Measurements from ENCODE around the gene HUNK. TPM values are rescaled to one million over a fixed set of nuclear protein-coding genes. Genes with fewer than 3 reads are reported as not detected.

The HUNK gene
- total RNA-seq, 6 experiments from 2014 or later, result 0.12 to 0.64 (median 0.32) TPM

DNA sequence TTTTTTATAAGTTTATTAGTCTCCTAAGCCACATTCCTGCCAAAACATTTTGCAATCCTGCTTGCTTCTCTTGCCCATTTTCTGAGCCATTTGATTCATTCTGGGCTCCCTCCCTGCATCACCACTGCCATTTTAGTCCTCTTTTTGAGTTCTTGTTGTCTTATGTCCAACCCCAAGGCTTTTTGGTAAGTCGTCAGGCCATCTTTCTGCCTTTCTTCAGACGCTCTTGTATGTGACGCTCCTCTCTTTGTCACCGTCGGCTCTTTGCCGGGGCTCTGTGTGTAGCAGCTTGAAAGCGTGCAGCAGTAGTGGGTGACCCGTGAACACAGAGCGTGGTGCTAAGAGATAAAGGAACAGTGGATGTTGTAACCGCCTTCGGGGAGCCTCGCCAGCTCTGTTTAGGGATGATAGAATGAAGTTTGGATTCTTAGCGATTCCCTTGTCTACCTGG, 14.6 kb downstream of the HUNK start:
- DNase-seq (peak in 1 of 3 donors; percentile 34), ATAC-seq (peak; percentile 46 to 85 (median 74))
- TF ChIP-seq POLR2A (IDR thresholded peaks at IDR 0.05) (no peak), CTCF (IDR thresholded peaks at IDR 0.05) (no peak)
- Histone ChIP-seq H3K4me1 (no peaks in the 10 kb centered on the region), H3K36me3 (no peaks in the 10 kb centered on the region), H3K27ac (no peak overlapping the region), H3K4me3 (no peak overlapping the region), H3K27me3 (no peaks in the 10 kb centered on the region), H3K9me3 (no peaks in the 10 kb centered on the region)
- intact Hi-C loops (cut with DNase I), result no loop called here
- 31% methylated on average over 13 of the region's 13 CpGs for WGBS (ENCODE audit: insufficient coverage, low coverage, low lambda C conversion rate, missing lambda C conversion rate)

DNA sequence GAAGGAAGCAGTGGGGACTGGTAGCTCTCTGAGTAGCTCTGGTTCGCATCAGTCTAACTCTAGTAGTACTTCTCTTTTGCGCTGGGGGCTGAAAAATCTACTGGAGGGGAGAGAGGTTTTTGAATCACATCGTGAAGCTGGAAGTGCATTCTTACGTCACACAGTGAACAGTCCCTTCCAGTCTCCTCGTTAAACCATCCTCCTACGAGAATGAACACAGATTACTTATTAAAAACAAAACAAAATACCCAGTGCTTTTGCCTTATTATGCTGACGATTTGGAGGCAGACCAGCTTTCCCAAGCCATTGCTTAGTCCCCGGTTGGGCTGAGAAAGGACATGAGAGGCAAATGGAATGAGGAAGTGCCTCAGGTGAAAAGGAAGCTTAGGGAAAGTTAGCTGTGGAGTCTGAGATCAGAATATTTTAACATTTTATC, 16.1 kb downstream of the HUNK start:
- no peak overlapping the region for H3K4me3 ChIP-seq
- no peaks in the 10 kb centered on the region for H3K9me3 ChIP-seq
- H3K4me1 ChIP-seq, result no peaks in the 10 kb centered on the region
- no peak overlapping the region for H3K27ac ChIP-seq
- WGBS (ENCODE audit: insufficient coverage, low coverage, low lambda C conversion rate, missing lambda C conversion rate), result 25% methylated on average over 8 of the region's 8 CpGs
- no peaks in the 10 kb centered on the region for H3K36me3 ChIP-seq
- DNase-seq, result no peak
- H3K27me3 ChIP-seq, result no peaks in the 10 kb centered on the region
- no peak for TF ChIP-seq POLR2A (IDR thresholded peaks at IDR 0.05)
- no peak for TF ChIP-seq CTCF (IDR thresholded peaks at IDR 0.05)
- intact Hi-C loops (cut with DNase I), result no loop called here
- peak in 2 of 4 donors; percentile 16 to 54 for ATAC-seq

- no peak for TF ChIP-seq CTCF (IDR thresholded peaks at IDR 0.05)
- no peak for TF ChIP-seq POLR2A (IDR thresholded peaks at IDR 0.05)
- Histone ChIP-seq H3K4me3 (no peak overlapping the region), H3K9me3 (no peaks in the 10 kb centered on the region), H3K4me1 (no peaks in the 10 kb centered on the region), H3K27me3 (no peaks in the 10 kb centered on the region), H3K36me3 (no peaks in the 10 kb centered on the region), H3K27ac (no peak overlapping the region)
- no peak for ATAC-seq
- intact Hi-C loops (cut with DNase I), result no loop called here
- WGBS (ENCODE audit: insufficient coverage, low coverage, low lambda C conversion rate, missing lambda C conversion rate), result 83% methylated on average over 2 of the region's 2 CpGs
- no peak for DNase-seq
Measured at GRCh38 chr21:31889460-31889859, 16.6 kb downstream of the HUNK start.

- no peak for ATAC-seq
- H3K27ac ChIP-seq, result no peak overlapping the region
- TF ChIP-seq CTCF (IDR thresholded peaks at IDR 0.05) (no peak), POLR2A (IDR thresholded peaks at IDR 0.05) (no peak)
Measured at GRCh38 chr21:31892686-31893085, 19.9 kb downstream of the HUNK start.

More at GRCh38 chr21:31892686-31893085, 19.9 kb downstream of the HUNK start:
- no peak for DNase-seq
- WGBS (ENCODE audit: insufficient coverage, low coverage, low lambda C conversion rate, missing lambda C conversion rate), result 72% methylated on average over 9 of the region's 9 CpGs
- Histone ChIP-seq H3K4me3 (no peak overlapping the region), H3K27me3 (no peaks in the 10 kb centered on the region), H3K4me1 (no peaks in the 10 kb centered on the region), H3K36me3 (no peaks in the 10 kb centered on the region), H3K9me3 (no peaks in the 10 kb centered on the region)
- intact Hi-C loops (cut with DNase I), result no loop called here

Measured in right lobe of liver (tissue), 6 donors.